Measurements from ENCODE around the gene ZNF530.

ZNF530 gene

DNA sequence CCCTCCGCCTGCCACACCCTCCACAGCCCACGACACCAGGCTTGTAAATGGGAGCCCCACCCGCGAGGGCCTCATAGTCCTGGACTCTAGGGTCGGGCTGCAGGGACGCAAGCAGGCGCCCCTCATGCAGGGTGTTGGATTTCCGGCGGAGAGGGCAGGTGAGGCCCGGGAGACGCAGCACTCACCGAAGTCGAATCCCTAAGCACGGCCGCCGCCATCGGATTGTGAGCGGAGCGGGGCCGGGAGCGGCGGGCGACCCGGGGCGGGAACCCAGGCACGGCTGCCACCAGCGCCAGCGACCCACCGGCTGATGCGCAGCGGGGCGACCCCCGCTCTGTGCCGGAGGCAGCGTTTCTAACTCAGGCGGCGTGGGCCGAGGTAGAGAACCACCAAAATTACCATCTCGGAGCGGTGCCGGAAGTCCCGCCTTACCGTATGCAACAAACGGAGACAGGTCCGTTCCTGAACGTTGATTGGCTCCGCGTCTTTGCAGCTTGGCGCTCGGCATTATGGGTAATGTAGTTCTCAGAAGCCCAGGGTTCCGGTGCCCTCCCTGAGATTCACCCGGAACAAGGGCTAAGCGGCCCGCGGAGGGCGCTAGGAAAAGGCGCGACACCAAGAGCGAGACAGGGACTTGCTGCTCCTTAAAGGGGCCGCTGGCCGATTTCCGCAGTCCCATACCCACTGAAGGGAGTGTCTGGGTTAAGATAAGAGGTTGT lies 21.0 kb upstream of the ZNF530 start, which contains the start of gene ZNF416:
Gene ZNF416 (minus strand): TSS at position 425 of the 719 bp plus-strand sequence. CDS start 207 bp downstream, at position 218.
- peaks cover 27% of the 10 kb centered on the region for H3K36me3 ChIP-seq (ENCODE audit: control insufficient read depth, insufficient read depth, low read length)
- no peaks in the 10 kb centered on the region for H3K27me3 ChIP-seq (ENCODE audit: control insufficient read depth, insufficient read depth, low read length)
- peak within 1 kb of the TSS; percentile 74 for H3K9ac ChIP-seq (ENCODE audit: low read length)
- peak within 1 kb of the TSS; percentile 38 for H3K27ac ChIP-seq (ENCODE audit: low read depth, low read length)
- H3K4me3 ChIP-seq (ENCODE audit: low read length), result peak within 1 kb of the TSS; percentile 86
- peaks cover 5% of the 10 kb centered on the region for H3K4me1 ChIP-seq (ENCODE audit: control insufficient read depth, insufficient read depth, low read length)

DNA sequence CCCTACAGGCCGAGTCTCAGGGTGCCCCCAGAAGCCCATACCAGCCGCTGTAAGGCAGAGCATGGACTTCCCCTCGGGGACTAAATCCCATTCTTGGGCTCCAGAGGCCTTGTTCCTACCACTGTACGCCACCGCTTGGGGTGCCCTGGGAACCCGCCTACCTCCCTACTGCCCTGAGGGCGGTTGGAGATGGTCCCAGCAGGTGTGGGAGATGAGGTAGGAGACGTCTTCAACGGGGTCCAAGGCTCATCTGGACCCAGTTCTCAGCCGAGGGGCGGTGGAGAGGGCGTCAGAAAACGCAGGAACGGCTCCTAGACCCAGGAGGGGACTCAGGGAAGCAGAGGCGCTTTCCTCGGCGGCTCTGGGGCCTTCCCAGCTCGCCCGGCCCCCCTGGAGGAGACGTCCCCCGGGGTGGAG lies 16.6 kb upstream of the ZNF530 start:
- Histone ChIP-seq H3K36me3 (ENCODE audit: control insufficient read depth, insufficient read depth, low read length) (peaks cover 5% of the 10 kb centered on the region), H3K27ac (ENCODE audit: low read depth, low read length) (no peak overlapping the region), H3K4me3 (ENCODE audit: low read length) (peak overlapping the region; percentile 63), H3K4me1 (ENCODE audit: control insufficient read depth, insufficient read depth, low read length) (peaks cover 7% of the 10 kb centered on the region), H3K27me3 (ENCODE audit: control insufficient read depth, insufficient read depth, low read length) (no peaks in the 10 kb centered on the region), H3K9ac (ENCODE audit: low read length) (no peak overlapping the region)

DNA sequence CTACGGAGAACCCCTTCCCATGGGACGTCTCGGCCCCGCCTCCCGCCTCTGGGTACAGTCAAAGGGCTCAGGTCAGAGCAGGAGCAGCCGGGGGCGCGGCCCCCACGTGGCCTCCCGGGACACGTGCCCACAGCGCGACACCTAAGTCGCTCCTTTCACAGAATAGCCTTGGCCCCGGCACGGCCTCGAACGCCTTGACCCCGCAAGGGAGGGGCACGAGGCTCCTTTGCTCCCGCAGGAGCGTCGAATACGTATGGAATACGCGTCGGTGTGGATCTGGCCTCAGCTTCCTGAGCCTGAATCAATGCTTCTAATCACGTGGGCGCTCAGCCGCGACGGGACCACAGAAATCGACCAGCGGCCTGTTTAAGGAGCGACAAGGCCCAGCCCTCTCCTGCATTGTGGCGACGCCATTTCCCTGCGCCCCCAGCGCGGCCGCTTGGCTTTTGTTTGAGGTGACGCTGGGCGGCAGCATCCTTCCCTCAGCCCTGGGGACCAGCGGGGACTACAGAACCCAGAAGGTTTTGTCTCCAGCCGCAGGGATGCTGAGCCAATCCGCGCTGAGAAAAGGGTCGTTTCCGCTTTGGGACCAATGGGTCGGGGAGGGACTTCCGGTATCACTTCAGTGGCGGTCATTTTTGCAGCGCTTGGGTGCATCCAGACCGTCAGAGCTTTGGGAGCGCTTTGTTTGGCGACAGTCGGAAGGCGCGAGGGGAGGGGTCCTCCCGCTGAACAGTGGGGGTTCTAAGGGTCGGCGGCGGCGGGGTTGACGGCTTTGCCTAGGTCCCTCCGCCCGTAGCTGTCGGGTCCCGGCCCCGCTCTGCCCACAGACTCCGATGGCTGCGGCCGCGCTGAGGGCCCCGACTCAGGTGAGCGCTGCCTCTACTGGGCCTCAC lies 15.9 kb upstream of the ZNF530 start, which contains the start of gene ZIK1:
Gene ZIK1 (plus strand): TSS at position 625 of the 896 bp plus-strand sequence. CDS start 212 bp downstream, at position 837.
- H3K27me3 ChIP-seq (ENCODE audit: control insufficient read depth, insufficient read depth, low read length), result no peaks in the 10 kb centered on the region
- peaks cover 11% of the 10 kb centered on the region for H3K36me3 ChIP-seq (ENCODE audit: control insufficient read depth, insufficient read depth, low read length)
- peak within 1 kb of the TSS; percentile 63 for H3K4me3 ChIP-seq (ENCODE audit: low read length)
- no peak within 1 kb of the TSS for H3K9ac ChIP-seq (ENCODE audit: low read length)
- peaks cover 6% of the 10 kb centered on the region for H3K4me1 ChIP-seq (ENCODE audit: control insufficient read depth, insufficient read depth, low read length)
- no peak within 1 kb of the TSS for H3K27ac ChIP-seq (ENCODE audit: low read depth, low read length)

DNA sequence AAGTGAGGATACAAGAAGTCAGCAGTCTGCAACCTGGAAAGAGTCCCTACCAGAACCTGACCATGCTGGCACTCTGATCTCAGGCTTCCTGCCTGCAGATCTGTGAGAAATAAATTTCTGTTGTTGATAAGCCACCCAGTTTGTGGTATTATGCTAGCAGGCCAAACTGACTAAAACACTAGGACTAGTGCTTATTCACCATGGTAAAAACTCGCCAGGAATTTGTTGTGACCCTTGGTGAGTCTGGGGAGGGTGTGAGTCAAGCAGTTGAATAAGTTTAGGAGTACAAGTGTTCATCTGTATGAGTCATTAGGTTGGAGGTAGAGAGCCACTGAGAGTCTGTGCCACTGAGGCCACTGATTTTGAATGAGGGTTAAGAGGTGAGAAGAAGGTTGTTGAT lies 12.2 kb upstream of the ZNF530 start:
- Histone ChIP-seq H3K9ac (ENCODE audit: low read length) (no peak overlapping the region), H3K4me3 (ENCODE audit: low read length) (no peak overlapping the region), H3K27ac (ENCODE audit: low read depth, low read length) (no peak overlapping the region), H3K36me3 (ENCODE audit: control insufficient read depth, insufficient read depth, low read length) (peaks cover 31% of the 10 kb centered on the region), H3K4me1 (ENCODE audit: control insufficient read depth, insufficient read depth, low read length) (peaks cover 6% of the 10 kb centered on the region), H3K27me3 (ENCODE audit: control insufficient read depth, insufficient read depth, low read length) (no peaks in the 10 kb centered on the region)

DNA sequence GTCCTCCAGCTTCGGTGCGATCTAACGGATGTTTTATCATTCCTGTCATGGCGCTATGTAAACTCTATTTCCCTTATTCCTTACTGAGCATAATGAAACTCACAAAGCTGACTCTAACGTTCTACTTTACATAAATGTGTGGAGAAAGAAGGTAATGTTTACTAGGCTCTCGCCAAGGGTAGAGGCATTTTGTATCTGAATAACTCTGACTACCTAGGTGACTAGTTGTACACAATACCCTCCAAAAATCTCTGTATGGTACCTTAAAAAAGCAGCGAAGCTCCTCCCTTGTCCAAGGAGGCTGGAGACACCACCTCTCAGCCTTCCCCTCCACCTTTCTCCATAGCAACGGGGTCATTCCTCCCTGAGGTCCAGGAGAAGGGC lies 316 bp upstream of the ZNF530 start:
- Histone ChIP-seq H3K9ac (ENCODE audit: low read length) (no peak overlapping the region), H3K4me1 (ENCODE audit: control insufficient read depth, insufficient read depth, low read length) (peaks cover 7% of the 10 kb centered on the region), H3K4me3 (ENCODE audit: low read length) (peak overlapping the region; percentile 86), H3K36me3 (ENCODE audit: control insufficient read depth, insufficient read depth, low read length) (peaks cover 7% of the 10 kb centered on the region), H3K27me3 (ENCODE audit: control insufficient read depth, insufficient read depth, low read length) (no peaks in the 10 kb centered on the region), H3K27ac (ENCODE audit: low read depth, low read length) (no peak overlapping the region)

DNA sequence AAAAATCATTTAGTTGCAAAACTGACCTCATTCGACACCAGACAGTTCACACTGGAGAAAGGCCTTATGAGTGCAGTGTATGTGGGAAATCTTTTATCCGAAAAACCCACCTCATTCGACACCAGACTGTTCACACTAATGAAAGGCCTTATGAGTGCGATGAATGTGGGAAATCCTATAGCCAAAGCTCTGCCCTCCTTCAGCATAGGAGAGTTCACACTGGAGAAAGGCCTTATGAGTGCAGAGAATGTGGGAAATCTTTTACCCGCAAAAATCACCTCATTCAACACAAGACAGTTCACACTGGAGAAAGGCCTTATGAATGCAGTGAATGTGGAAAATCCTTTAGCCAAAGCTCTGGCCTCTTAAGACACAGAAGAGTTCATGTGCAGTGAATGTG lies 7.2 kb downstream of the ZNF530 start:
- H3K9ac ChIP-seq (ENCODE audit: low read length), result no peak overlapping the region
- H3K4me3 ChIP-seq (ENCODE audit: low read length), result no peak overlapping the region
- no peaks in the 10 kb centered on the region for H3K27me3 ChIP-seq (ENCODE audit: control insufficient read depth, insufficient read depth, low read length)

DNA sequence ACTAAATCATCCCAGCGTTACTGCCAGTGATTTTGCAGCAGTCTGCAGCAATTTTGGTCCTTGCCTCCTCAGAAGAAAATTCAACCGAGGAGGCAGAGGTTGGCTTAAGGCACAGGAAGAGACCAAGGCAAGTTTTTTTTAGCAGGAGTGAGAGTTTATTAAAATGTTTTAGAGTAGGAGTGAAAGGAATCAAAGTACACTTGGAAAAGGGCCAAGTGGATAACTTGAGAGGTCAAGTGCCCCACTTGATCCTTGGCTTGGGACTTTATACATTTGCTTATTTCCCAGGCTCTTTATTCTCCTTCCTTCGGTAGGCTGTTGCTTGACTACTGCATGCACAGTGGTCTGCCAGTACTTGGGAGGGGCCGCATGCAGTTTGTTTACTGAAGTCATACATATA lies 11.4 kb downstream of the ZNF530 start:
- H3K4me1 ChIP-seq (ENCODE audit: control insufficient read depth, insufficient read depth, low read length), result peaks cover 3% of the 10 kb centered on the region
- peaks cover 8% of the 10 kb centered on the region for H3K36me3 ChIP-seq (ENCODE audit: control insufficient read depth, insufficient read depth, low read length)
- H3K9ac ChIP-seq (ENCODE audit: low read length), result no peak overlapping the region
- H3K27ac ChIP-seq (ENCODE audit: low read depth, low read length), result no peak overlapping the region
- no peak overlapping the region for H3K4me3 ChIP-seq (ENCODE audit: low read length)
- H3K27me3 ChIP-seq (ENCODE audit: control insufficient read depth, insufficient read depth, low read length), result no peaks in the 10 kb centered on the region

More for the DNA sequence above, 7.2 kb downstream of the ZNF530 start:
- Histone ChIP-seq H3K27ac (ENCODE audit: low read depth, low read length) (no peak overlapping the region), H3K4me1 (ENCODE audit: control insufficient read depth, insufficient read depth, low read length) (no peaks in the 10 kb centered on the region), H3K36me3 (ENCODE audit: control insufficient read depth, insufficient read depth, low read length) (peaks cover 22% of the 10 kb centered on the region)

DNA sequence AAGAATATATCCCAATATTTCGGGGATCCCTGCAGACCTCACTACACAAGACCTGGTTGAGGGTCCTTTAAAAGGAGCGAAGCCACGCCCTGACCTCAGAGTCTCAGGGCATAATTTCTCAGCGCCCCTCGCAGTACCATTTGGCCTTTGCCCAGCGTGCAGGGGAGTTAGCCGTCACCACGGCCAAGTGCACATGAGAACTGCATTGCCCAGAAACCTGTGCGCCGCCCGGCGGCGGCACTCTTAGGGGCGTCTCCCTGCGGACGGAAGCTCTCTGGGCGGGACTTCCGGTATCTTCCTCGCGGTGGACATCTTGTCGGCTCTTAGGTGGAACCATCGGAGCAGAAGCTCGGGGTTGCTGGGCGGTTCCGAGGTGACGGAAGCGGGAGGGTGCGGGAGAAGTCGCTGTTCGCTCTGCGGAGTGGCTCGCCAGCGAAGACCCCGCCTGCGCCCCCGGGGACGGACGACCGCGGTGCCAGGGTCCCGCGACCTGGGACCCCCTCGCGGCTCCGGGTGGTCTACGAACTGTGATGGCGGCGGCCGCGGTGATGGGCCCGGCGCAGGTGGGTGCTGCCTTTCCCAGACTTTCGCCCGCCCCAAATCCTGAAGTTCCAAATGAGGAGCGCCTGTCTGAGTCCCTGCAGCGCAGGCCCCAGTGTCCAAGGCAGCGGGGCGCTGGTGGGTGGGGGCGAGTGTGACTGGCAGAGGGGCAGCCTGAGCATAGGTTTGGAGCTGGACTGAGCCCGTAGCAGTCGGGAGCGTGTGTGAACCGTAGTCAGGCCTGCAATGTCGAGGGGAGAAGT lies 14.5 kb downstream of the ZNF530 start, which contains the start of gene ZNF134:
Gene ZNF134 (plus strand): TSS at position 302 of the 803 bp plus-strand sequence. CDS start 5,227 bp downstream, outside the sequence.
- Histone ChIP-seq H3K9ac (ENCODE audit: low read length) (peak within 1 kb of the TSS; percentile 47), H3K27ac (ENCODE audit: low read depth, low read length) (peak within 1 kb of the TSS; percentile 33), H3K36me3 (ENCODE audit: control insufficient read depth, insufficient read depth, low read length) (peaks cover 32% of the 10 kb centered on the region), H3K4me1 (ENCODE audit: control insufficient read depth, insufficient read depth, low read length) (peaks cover 3% of the 10 kb centered on the region), H3K27me3 (ENCODE audit: control insufficient read depth, insufficient read depth, low read length) (no peaks in the 10 kb centered on the region), H3K4me3 (ENCODE audit: low read length) (peak within 1 kb of the TSS; percentile 89)

DNA sequence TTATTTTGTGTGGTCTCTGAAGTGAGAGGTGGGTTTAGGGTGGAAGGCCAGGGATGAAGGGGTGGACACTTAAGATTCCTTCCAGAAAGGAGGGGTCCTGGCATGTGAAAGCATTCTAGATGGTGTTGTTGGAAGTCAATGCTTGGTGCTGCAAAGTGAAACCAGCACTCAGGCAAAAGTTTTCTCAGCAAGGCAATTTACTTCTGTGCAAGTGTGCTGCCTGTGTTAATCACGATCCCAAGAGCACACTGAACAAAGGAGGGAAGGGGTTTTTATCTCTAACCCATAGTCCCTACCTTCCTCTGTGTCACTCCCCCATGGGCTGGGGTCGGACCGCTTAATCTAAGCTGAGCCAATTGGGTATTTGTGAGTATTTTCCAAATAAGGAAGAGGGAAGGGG lies 15.7 kb downstream of the ZNF530 start:
- Histone ChIP-seq H3K27me3 (ENCODE audit: control insufficient read depth, insufficient read depth, low read length) (no peaks in the 10 kb centered on the region), H3K36me3 (ENCODE audit: control insufficient read depth, insufficient read depth, low read length) (peaks cover 44% of the 10 kb centered on the region), H3K4me3 (ENCODE audit: low read length) (peak overlapping the region; percentile 89), H3K27ac (ENCODE audit: low read depth, low read length) (no peak overlapping the region), H3K9ac (ENCODE audit: low read length) (no peak overlapping the region), H3K4me1 (ENCODE audit: control insufficient read depth, insufficient read depth, low read length) (peaks cover 3% of the 10 kb centered on the region)

DNA sequence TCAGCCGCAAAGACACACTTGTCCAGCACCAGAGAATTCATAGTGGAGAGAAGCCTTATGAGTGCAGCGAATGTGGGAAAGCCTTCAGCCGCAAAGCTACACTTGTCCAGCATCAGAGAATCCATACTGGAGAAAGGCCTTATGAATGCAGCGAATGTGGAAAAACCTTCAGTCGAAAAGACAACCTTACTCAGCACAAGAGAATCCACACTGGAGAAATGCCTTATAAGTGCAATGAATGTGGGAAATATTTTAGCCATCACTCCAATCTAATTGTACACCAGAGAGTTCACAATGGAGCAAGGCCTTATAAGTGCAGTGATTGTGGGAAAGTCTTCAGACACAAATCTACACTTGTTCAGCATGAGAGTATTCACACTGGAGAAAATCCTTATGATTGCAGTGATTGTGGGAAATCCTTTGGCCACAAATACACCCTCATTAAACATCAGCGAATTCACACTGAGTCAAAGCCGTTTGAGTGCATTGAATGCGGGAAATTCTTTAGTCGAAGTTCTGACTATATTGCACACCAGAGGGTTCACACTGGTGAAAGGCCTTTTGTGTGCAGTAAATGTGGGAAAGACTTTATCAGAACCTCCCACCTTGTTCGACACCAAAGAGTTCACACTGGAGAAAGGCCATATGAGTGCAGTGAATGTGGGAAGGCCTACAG lies 21.1 kb downstream of the ZNF530 start:
- Histone ChIP-seq H3K4me1 (ENCODE audit: control insufficient read depth, insufficient read depth, low read length) (no peaks in the 10 kb centered on the region), H3K9ac (ENCODE audit: low read length) (no peak overlapping the region), H3K27ac (ENCODE audit: low read depth, low read length) (no peak overlapping the region), H3K36me3 (ENCODE audit: control insufficient read depth, insufficient read depth, low read length) (peaks cover 61% of the 10 kb centered on the region), H3K27me3 (ENCODE audit: control insufficient read depth, insufficient read depth, low read length) (no peaks in the 10 kb centered on the region), H3K4me3 (ENCODE audit: low read length) (peak overlapping the region; percentile 33)

DNA sequence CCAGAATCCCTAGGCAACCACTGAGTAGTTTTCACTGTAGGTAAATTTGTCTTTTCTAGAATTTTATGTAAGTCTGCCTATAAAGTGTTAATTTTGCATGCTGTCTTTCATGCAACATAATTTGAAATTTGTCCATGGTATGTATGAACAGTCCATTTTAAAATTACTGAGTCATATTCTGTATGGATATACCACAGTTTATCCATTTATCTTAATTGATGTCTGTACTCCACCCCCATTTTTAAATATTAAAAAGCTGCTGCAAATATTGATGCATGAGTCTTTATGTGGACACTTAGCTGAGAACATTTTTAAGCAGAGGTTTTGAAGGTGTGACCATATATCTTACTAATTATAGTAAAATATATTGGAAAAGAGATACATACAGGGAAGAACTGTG lies 23.4 kb downstream of the ZNF530 start:
- no peak overlapping the region for H3K27ac ChIP-seq (ENCODE audit: low read depth, low read length)
- H3K36me3 ChIP-seq (ENCODE audit: control insufficient read depth, insufficient read depth, low read length), result peaks cover 41% of the 10 kb centered on the region
- H3K4me1 ChIP-seq (ENCODE audit: control insufficient read depth, insufficient read depth, low read length), result no peaks in the 10 kb centered on the region
- no peak overlapping the region for H3K9ac ChIP-seq (ENCODE audit: low read length)
- no peak overlapping the region for H3K4me3 ChIP-seq (ENCODE audit: low read length)
- no peaks in the 10 kb centered on the region for H3K27me3 ChIP-seq (ENCODE audit: control insufficient read depth, insufficient read depth, low read length)

Measured in rectal smooth muscle tissue (tissue), 1 donor.